Keratinocyte (primary cell): Measurements from ENCODE around the gene PHKA2. TPM values are rescaled to one million over a fixed set of nuclear protein-coding genes. Genes with fewer than 3 reads are reported as not detected.

Experiments
- DNase-seq: peaks from one replicate; pipeline ENCODE4 v3.0.0-alpha.2; 2011; ENCODE audit warnings: low read depth, missing footprints, low spot score
- FAIRE-seq: peaks from 2 replicates; lab custom pipeline; 2011; peaks lifted over from hg19 to GRCh38; lab: Jason Lieb, UNC
- H2AFZ ChIP-seq: 2 replicates; pipeline ENCODE4 v1.6.0; 2012; ENCODE audit warnings: low read length, control low read depth, inconsistent platforms; ENCODE audit not compliant: control insufficient read depth
- H3K27ac ChIP-seq: 2 replicates; pipeline ENCODE4 v1.5.1; 2011; ENCODE audit warnings: low read length; ENCODE audit not compliant: control insufficient read depth, insufficient read depth
- H3K27me3 ChIP-seq: 3 replicates; pipeline ENCODE4 v1.6.0; 2011; ENCODE audit warnings: low read length; ENCODE audit not compliant: control insufficient read depth, insufficient read depth; ENCODE audit errors: extremely low read depth
- H3K36me3 ChIP-seq, 2 experiments: 2 replicates in 1 of 2; 3 replicates in 1 of 2; pipeline ENCODE4 v1.5.1; 2011; ENCODE audit warnings: low read length in 2 of 2, mild to moderate bottlenecking in 1 of 2; ENCODE audit not compliant: control insufficient read depth in 2 of 2, insufficient read depth in 2 of 2; ENCODE audit errors: extremely low read depth in 1 of 2
- H3K4me1 ChIP-seq: 3 replicates; pipeline ENCODE4 v1.5.1; 2011; ENCODE audit warnings: low read length; ENCODE audit not compliant: control insufficient read depth, insufficient read depth; ENCODE audit errors: extremely low read depth
- H3K4me2 ChIP-seq: 3 replicates; pipeline ENCODE4 v1.6.0; 2011; ENCODE audit warnings: low read depth, low read length; ENCODE audit not compliant: control insufficient read depth, insufficient read depth; ENCODE audit errors: extremely low read depth
- H3K4me3 ChIP-seq, 3 experiments: fragments of 200-600 bp in 1 of 3; sonication (generic) in 1 of 3; 2 replicates in 2 of 3; 3 replicates in 1 of 3; pipeline ENCODE4 v1.5.1; 2011 to 2016; ENCODE audit warnings: low read length in 3 of 3, mild to moderate bottlenecking in 3 of 3, control low read depth in 2 of 3, inconsistent platforms in 1 of 3, low read depth in 1 of 3, mixed read lengths in 1 of 3, mixed run types in 1 of 3, moderate library complexity in 1 of 3; ENCODE audit not compliant: control insufficient read depth in 2 of 3, insufficient read depth in 2 of 3; ENCODE audit errors: extremely low read depth in 1 of 3
- H3K79me2 ChIP-seq: 2 replicates; pipeline ENCODE4 v1.6.0; 2012; ENCODE audit warnings: low read length; ENCODE audit not compliant: control insufficient read depth, insufficient read depth
- H3K9ac ChIP-seq: 3 replicates; pipeline ENCODE4 v1.6.0; 2011; ENCODE audit warnings: low read length; ENCODE audit not compliant: control insufficient read depth, insufficient read depth; ENCODE audit errors: extremely low read depth
- H3K9me1 ChIP-seq: 3 replicates; pipeline ENCODE4 v1.6.0; 2011; ENCODE audit warnings: low read length; ENCODE audit not compliant: control insufficient read depth, insufficient read depth; ENCODE audit errors: extremely low read depth
- H3K9me3 ChIP-seq: 2 replicates; pipeline ENCODE4 v1.5.1; 2012; ENCODE audit warnings: low read depth, low read length; ENCODE audit not compliant: control insufficient read depth
- H4K20me1 ChIP-seq: 3 replicates; pipeline ENCODE4 v1.6.0; 2011; ENCODE audit warnings: low read length; ENCODE audit not compliant: control insufficient read depth, insufficient read depth; ENCODE audit errors: extremely low read depth
- CTCF ChIP-seq, 3 experiments: IDR thresholded peaks in 1 of 3; conservative IDR thresholded peaks in 1 of 3; optimal IDR thresholded peaks in 1 of 3; 2 replicates in 2 of 3; 3 replicates in 1 of 3; pipeline versions ENCODE3 to v1.5.1; 2011; ENCODE audit warnings: low read length in 3 of 3, mild to moderate bottlenecking in 3 of 3, moderate library complexity in 2 of 3, control low read depth in 1 of 3, inconsistent platforms in 1 of 3; ENCODE audit not compliant: insufficient read depth in 2 of 3; ENCODE audit errors: extremely low read depth in 1 of 3
- EZH2 ChIP-seq: IDR thresholded peaks from one replicate; pipeline ENCODE4 v1.6.1; 2012; ENCODE audit warnings: inconsistent platforms, mild to moderate bottlenecking, low read length, moderate library complexity
- dilution Hi-C: fragments of 300-500 bp; cut with MboI; formaldehyde crosslinking; loops from one replicate; pipeline ENCODE4 v1.7.0; 2020; ENCODE audit warnings: low sequenced_read_pairs; ENCODE audit not compliant: extremely low pct_ligation_motif_present
- polyA plus RNA-seq, 5 experiments: library from polyadenylated mRNA; depleted of rRNA in 3 of 5; stranded (reverse) in 3 of 5; stranded (forward) in 1 of 5; unstranded in 1 of 5; fragments of >200 nt; gene quantifications; 1 replicate in 1 of 5; 2 replicates in 3 of 5; 3 replicates in 1 of 5; pipeline versions ENCODE4 v1.2.1 to v1.2.3, GENCODE V29; 2011 to 2012; ENCODE audit warnings: missing spikeins in 2 of 5, low read depth in 1 of 5, low replicate concordance in 1 of 5

The PHKA2 gene
- polyA plus RNA-seq, 1 donor (not counting 4 experiments of a cell fraction or from before 2014, with no cell fraction given): 14.1 TPM

- no peak overlapping the region for H3K4me3 ChIP-seq
- DNase-seq: no peak
- no peak for FAIRE-seq
These were observed 37.3 kb downstream of the PHKA2 start for GRCh38 chrX:18946611-18947010.

GRCh38 chrX:18946157-18946556, 37.8 kb downstream of the PHKA2 start:
- no peaks in the 10 kb centered on the region for H3K4me1 ChIP-seq
- FAIRE-seq: no peak
- H3K36me3 ChIP-seq: no peaks in the 10 kb centered on the region
- no peak overlapping the region for H2AFZ ChIP-seq
- TF ChIP-seq EZH2 (no peak), CTCF (optimal IDR thresholded peaks at IDR 0.05 in 1 of 3, IDR thresholded peaks at IDR 0.05 in 1 of 3, conservative IDR thresholded peaks at IDR 0.05 in 1 of 3; ENCODE audit: extremely low read depth in 1 of 3, insufficient read depth in 2 of 3, low read length in 3 of 3) (no peak)
- H3K79me2 ChIP-seq: no peaks in the 10 kb centered on the region
- H3K9ac ChIP-seq: no peak overlapping the region
- H3K9me3 ChIP-seq: no peaks in the 10 kb centered on the region
- no peak overlapping the region for H3K4me3 ChIP-seq
- H3K27me3 ChIP-seq: no peaks in the 10 kb centered on the region
- dilution Hi-C loops: no loop called here
- H3K9me1 ChIP-seq: no peaks in the 10 kb centered on the region
- H3K27ac ChIP-seq: no peak overlapping the region
- no peak overlapping the region for H3K4me2 ChIP-seq
- no peak for DNase-seq
- no peaks in the 10 kb centered on the region for H4K20me1 ChIP-seq

More at GRCh38 chrX:18946611-18947010, 37.3 kb downstream of the PHKA2 start:
- no peak for TF ChIP-seq EZH2
- TF ChIP-seq CTCF (optimal IDR thresholded peaks at IDR 0.05 in 1 of 3, IDR thresholded peaks at IDR 0.05 in 1 of 3, conservative IDR thresholded peaks at IDR 0.05 in 1 of 3; ENCODE audit: extremely low read depth in 1 of 3, insufficient read depth in 2 of 3, low read length in 3 of 3): no peak
- no peaks in the 10 kb centered on the region for H3K4me1 ChIP-seq
- no peaks in the 10 kb centered on the region for H4K20me1 ChIP-seq
- dilution Hi-C loops: no loop called here
- no peaks in the 10 kb centered on the region for H3K27me3 ChIP-seq
- no peaks in the 10 kb centered on the region for H3K9me1 ChIP-seq
- no peak overlapping the region for H3K4me2 ChIP-seq
- no peak overlapping the region for H3K9ac ChIP-seq
- peaks cover 0 to 4% of the 10 kb centered on the region in 2 experiments for H3K36me3 ChIP-seq
- no peak overlapping the region for H3K27ac ChIP-seq
- no peaks in the 10 kb centered on the region for H3K79me2 ChIP-seq
- no peaks in the 10 kb centered on the region for H3K9me3 ChIP-seq
- H2AFZ ChIP-seq: no peak overlapping the region
